Fibroblast of mammary gland (primary cell): Measurements from ENCODE around the gene MYCBP2.

Experiments used
- DNase-seq: peaks from one replicate; pipeline ENCODE4 v3.0.0-alpha.2; 2010; ENCODE audit warnings: low read depth
- H3K4me3 ChIP-seq: 2 replicates; pipeline ENCODE4 v1.5.1; 2011; ENCODE audit warnings: low read depth, mild to moderate bottlenecking, low read length, moderate library complexity; ENCODE audit not compliant: control insufficient read depth
- CTCF ChIP-seq: conservative IDR thresholded peaks from 2 replicates; pipeline ENCODE4 v1.5.1; 2011; ENCODE audit warnings: low read depth, low read length, inconsistent platforms; ENCODE audit not compliant: control insufficient read depth, insufficient read depth

MYCBP2 gene

GRCh38 chr13:77038907-77039480 is 287.9 kb downstream of the MYCBP2 start:
- TF ChIP-seq CTCF: no peak

GRCh38 chr13:77036279-77036678 is 290.6 kb downstream of the MYCBP2 start:
- DNase-seq: no peak
- TF ChIP-seq CTCF: no peak
- H3K4me3 ChIP-seq: no peak overlapping the region

More at GRCh38 chr13:77038907-77039480, 287.9 kb downstream of the MYCBP2 start:
- H3K4me3 ChIP-seq: no peak overlapping the region
- no peak for DNase-seq

GRCh38 chr13:77034881-77035280 is 292.0 kb downstream of the MYCBP2 start:
- no peak overlapping the region for H3K4me3 ChIP-seq
- TF ChIP-seq CTCF: no peak
- DNase-seq: peak; percentile 94

- no peak overlapping the region for H3K4me3 ChIP-seq
- peak; percentile 77 for DNase-seq
- TF ChIP-seq CTCF: no peak
Measured at GRCh38 chr13:77033717-77034302, 293.1 kb downstream of the MYCBP2 start.

- H3K4me3 ChIP-seq: no peak overlapping the region
- TF ChIP-seq CTCF: no peak
- DNase-seq: no peak
Measured at GRCh38 chr13:77031656-77032243, 295.1 kb downstream of the MYCBP2 start.

- no peak overlapping the region for H3K4me3 ChIP-seq
- TF ChIP-seq CTCF: no peak
- DNase-seq: no peak
Measured at GRCh38 chr13:77029436-77029835, 297.5 kb downstream of the MYCBP2 start.
